HG03439 (cell line): Measurements from ENCODE around the gene ITPR2.
"Not testable (repeated sequence)": the region's sequence is repeated elsewhere in the genome, so short reads cannot be mapped to it uniquely, and the experiment has no call there.

Experiments
- ATAC-seq: cut with Tn5 transposase; IDR thresholded peaks from one replicate; pipeline ENCODE4 v1.9.1; 2021; ENCODE audit warnings: mild to moderate bottlenecking, moderate library complexity; ENCODE audit not compliant: unreplicated experiment

Gene ITPR2

DNA sequence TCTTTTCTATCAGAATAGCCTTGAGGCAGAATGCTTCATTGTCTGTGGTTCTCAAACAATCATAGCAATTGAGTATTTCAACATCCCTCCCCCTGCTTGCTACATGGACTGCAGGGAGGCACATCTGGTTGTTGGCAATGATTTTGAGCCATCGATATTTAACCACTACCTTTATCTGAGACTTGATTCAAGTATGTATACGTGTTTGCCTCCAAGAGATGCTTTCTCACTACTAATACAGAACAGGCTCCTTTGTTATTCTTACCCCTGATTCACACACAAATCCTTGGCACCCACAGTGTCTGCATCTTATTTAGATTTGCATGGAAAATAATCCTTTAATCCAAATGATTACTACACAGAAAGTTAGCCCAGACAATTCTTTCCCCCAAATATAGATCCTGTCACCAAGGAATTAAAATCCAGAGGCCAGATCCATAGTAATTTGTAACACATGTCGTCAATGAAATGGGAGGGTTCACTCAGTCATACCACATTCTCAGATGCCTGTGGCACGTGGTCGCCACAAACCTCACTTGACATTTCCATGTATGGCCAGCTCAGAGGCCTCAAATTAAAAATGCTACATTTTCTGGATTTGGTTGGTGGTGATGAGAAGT, 199.3 kb downstream of the ITPR2 start:
- ATAC-seq: no peak

GRCh38 chr12:26632756-26633155, 200.2 kb downstream of the ITPR2 start:
- no peak for ATAC-seq

DNA sequence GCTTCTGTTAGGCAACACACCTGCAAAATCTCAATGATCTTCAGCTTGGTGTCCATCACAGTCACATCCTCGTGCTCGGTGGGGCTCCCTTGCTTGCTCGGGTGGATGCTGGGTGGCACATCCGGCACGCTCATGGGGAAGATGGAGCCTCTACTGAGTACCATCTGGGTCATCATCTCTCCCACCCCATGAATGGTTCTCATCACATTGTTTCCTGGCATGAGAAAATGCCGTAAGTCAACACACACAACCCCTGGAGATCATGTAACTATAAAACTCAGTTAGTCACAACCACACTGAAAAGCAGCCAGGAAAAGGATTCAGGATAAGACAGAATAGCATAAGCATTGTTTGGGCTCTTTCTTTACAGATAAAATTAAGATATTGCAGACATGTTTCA, 201.1 kb downstream of the ITPR2 start:
- ATAC-seq: no peak

DNA sequence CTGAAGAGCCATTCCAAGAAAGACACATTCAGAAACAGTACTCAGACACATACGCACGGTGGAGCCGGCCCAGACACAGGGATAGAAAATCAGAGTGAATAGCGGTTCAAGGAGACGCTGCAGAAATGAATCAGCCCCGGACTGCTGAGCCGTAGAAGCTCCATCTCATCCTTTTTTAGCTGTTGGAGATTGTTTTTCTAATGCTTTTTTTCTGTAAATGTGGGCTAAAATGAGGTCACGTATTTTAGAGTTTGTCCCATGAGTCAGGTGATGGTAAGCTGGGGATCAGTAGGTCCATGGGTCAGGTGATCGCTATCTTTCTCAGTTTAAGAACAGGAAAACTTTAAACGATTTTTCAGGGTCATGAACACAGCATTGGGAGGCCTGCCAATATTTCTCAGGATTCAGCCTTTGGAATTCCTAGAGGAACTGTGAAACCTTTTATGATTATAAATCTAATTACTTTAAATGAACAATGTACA, 202.4 kb downstream of the ITPR2 start:
- no peak for ATAC-seq

- ATAC-seq: no peak
Observed at GRCh38 chr12:26629864-26630263, 203.1 kb downstream of the ITPR2 start.

GRCh38 chr12:26628234-26628633, 204.8 kb downstream of the ITPR2 start:
- ATAC-seq: no peak

DNA sequence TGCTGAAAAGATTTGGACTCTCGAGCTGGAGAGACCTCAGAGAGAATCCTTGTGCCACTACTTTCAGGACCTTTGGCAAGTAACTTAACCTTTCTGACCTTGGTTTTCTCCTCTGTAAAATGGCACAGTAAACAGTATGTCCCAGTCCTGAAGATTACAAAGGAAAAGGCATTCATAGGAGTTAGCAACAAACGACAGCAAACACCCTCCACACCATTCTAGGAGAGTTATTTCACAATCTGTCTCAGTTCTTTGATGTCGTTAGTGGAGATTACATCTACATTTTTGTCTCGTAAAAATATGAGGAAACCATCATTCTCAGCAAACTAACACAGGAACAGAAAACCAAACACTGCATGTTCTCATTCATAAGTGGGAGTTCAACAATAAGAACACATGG, 205.7 kb downstream of the ITPR2 start:
- no peak for ATAC-seq

- no peak for ATAC-seq
Observed at GRCh38 chr12:26623136-26623535, 209.9 kb downstream of the ITPR2 start.

DNA sequence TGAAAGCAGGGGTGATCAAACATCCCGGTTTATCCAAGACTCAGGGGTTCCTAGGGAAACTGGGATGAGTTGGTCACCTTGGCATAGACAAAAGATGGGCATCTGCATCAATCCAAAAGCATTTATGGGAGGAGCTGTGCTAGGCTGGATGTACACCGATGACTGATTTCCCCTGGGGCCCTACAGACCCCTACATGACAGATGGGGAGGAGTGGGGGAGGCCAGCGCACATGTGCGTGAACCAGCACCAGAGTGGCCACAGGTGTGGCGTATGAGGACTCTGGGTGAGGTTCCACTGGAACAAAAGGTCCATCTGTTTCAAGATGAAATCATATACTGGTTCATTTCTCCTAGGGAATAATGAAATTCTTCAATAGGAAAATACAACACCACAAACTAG, 210.4 kb downstream of the ITPR2 start:
- no peak for ATAC-seq

- no peak for ATAC-seq
Observed at GRCh38 chr12:26621932-26622331, 211.1 kb downstream of the ITPR2 start.

DNA sequence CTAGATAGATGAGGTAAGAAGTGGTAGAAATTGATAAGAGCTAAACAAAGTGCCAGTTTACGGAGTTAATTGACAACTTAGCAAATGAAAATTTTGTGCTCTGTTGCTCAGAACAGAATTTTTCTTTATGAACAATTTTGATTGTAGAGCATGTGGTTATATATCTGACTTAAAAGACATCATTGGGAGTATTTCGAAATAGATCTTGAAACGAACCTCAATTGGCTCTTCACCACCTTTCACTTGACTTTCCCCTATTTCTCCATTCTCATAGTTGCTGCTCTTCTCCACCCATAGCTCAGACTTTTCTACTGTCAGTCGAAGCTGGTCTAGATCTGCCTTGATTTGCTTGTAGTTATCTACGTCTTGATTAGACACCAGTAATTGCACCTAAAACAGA, 212.1 kb downstream of the ITPR2 start:
- ATAC-seq: no peak

DNA sequence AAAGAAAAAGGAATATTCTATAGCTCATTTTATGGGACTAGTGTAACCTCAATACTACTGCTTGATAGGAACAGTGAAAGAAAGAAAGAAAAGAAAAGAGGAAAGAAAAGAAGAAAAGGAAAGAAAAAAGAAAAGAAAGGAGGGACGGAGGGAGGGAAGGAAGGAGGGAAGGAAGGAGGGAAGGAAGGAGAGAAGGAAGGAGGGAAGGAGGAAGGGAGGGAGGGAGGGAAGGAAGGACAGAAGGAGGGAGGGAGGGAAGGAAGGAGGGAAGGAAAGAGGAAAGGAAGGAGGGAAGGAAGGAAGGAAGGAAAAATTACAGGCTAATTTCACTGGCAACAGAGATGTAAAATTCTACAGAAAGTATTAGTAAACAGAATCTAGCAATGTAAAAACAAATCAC, 215.5 kb downstream of the ITPR2 start:
- ATAC-seq: no peak

DNA sequence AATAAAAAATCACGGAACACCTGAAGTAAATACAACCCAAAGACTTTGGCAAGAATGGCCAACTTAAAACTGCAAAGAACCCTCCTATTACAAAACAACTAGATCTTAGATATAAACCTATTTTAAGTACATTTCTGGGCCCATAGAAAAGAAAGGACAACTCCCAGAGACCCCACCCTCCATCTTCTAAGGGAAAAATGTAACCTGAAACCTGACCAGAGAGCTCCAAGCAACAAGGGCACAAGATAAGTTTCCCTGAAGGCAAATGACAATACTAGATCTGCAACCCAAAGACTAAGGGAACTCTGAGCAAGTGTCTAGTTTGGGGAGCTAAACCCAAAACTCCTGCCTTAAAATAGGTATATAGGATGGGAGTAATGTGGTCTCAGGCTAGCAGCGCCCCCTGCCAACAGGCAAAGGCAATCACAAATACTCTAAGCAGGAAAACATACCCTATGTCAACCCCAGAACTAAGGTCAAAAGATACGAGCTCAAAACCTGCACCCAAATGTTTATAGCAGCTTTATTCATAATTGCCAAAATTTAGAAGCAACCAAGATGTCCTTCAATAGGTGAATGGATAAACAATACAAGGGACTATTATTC, 218.9 kb downstream of the ITPR2 start:
- ATAC-seq: no peak

GRCh38 chr12:26612203-26612602, 220.8 kb downstream of the ITPR2 start:
- ATAC-seq: no peak

- ATAC-seq: no peak
Observed at GRCh38 chr12:26611598-26611997, 221.4 kb downstream of the ITPR2 start.

- no peak for ATAC-seq
Observed at GRCh38 chr12:26610774-26611173, 222.2 kb downstream of the ITPR2 start.

DNA sequence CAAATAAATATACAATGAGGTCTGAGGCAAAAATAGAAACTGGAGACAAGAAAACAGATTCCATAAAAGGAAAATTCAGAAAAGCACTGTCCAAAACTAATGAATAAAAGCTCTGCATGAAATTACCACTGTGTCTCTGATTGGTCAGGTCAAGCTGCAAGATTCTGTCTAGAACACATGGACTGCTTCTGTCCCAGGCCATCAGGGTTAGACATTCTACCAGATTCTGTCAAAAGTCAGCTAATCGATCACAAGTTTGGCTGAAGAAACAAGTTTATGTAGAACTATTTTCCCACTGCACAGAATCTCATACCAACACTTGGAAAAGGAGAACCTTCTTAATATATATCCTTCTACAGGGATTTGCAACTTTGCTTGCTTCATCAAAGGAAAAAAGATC, 223.0 kb downstream of the ITPR2 start:
- ATAC-seq: no peak

DNA sequence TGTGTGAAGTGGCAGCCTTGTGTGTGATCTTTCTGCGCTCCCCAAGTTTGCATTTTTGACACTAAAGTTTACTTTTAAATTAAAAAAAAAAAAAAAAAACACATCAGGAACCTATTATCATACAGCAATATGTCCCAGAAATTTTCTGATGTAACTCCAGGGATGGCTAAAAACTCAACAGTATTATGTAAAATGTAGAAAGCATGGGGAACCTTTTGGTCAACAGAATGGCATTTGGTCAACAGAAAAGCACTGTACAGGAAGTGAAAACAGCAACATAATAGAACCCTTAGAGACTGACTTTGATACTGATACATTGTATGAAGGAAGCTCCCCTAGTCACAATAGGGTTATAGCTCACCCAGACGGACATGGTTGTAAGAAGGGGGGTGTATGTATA, 224.3 kb downstream of the ITPR2 start:
- no peak for ATAC-seq

DNA sequence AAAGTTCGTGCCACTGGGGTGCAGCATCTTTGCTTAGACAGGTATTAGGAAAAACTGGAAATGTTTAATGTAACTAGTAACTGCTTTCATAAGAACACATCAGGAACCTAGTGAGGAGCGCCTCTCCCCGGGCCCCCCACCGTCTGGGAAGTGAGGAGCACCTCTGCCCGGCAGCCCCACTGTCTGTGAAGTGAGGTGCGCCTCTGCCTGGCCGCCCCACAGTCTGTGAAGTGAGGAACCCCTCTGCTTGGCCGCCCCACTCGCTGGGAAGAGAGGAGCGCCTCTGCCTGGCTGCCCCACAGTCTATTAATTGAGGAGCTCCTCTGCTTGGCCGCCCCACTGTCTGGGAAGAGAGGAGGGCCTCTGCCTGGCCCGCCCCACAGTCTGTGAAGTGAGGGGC, 224.7 kb downstream of the ITPR2 start:
- ATAC-seq: no peak

DNA sequence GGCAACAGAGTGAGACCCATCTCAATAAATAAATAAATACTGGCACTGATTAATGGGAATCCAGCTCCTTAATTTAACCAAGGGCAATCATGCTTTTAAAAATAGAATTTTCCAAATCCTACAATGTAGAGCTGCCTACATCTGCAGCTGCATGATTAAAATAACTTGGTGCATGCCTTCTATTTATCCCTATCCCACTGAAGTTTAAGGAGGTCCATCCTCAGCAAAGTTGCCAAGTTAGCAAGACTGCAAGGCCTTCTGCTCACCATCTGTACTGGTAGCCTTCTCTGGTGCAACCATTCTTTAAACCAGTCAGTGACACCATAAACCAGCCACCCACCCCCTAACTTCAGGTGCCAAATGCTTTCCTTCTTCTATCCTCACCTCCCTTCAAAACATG, 226.1 kb downstream of the ITPR2 start:
- no peak for ATAC-seq

- ATAC-seq: not testable (repeated sequence)
Observed at GRCh38 chr12:26604813-26605212, 228.2 kb downstream of the ITPR2 start.

GRCh38 chr12:26599096-26599695, 233.8 kb downstream of the ITPR2 start:
- no peak for ATAC-seq

DNA sequence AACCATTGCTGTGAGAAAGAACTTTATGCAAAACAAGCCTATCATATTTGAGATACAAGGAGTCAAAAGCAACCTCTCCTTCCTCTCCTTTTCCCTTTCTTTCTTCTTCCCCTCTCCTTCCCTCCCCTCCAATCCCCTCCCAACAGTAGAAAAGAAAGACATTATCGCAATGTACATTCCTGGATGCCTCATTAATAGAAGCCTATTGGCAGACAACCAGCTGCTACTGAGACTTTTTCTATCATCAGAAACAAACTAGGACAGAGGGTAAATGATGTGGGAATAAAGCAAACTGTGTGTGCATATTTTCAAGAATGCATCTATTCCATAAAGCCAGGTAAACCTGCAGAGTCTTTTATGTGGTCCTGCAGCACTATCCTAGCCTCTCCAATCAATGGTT, 237.2 kb downstream of the ITPR2 start:
- no peak for ATAC-seq
